HG02870 (cell line): ENCODE results near the gene STAP2.
A peak's percentile ranks its signal among the peaks of the same experiment; 100 is the strongest.
"Not testable (repeated sequence)": the region's sequence is repeated elsewhere in the genome, so short reads cannot be mapped to it uniquely, and the experiment has no call there.

Experiments
- ATAC-seq: cut with Tn5 transposase; IDR thresholded peaks from one replicate; pipeline ENCODE4 v1.9.1; 2021; ENCODE audit warnings: mild to moderate bottlenecking, moderate library complexity; ENCODE audit not compliant: unreplicated experiment

STAP2 gene

GRCh38 chr19:4359627-4360000 lies 21.0 kb upstream of the STAP2 start:
- ATAC-seq, result no peak

GRCh38 chr19:4358709-4359626 lies 20.3 kb upstream of the STAP2 start:
- ATAC-seq, result no peak

- ATAC-seq, result no peak
Measured at GRCh38 chr19:4357921-4358326, 19.3 kb upstream of the STAP2 start.

GRCh38 chr19:4357095-4357797 lies 18.6 kb upstream of the STAP2 start:
- no peak for ATAC-seq

- ATAC-seq, result no peak
Measured at GRCh38 chr19:4354897-4355296, 16.3 kb upstream of the STAP2 start.

GRCh38 chr19:4354282-4354681 lies 15.7 kb upstream of the STAP2 start:
- no peak for ATAC-seq

GRCh38 chr19:4352701-4353121 lies 14.1 kb upstream of the STAP2 start:
- no peak for ATAC-seq

GRCh38 chr19:4350726-4351125 lies 12.1 kb upstream of the STAP2 start:
- no peak for ATAC-seq

GRCh38 chr19:4350111-4350510 lies 11.5 kb upstream of the STAP2 start:
- ATAC-seq, result no peak

- not testable (repeated sequence) for ATAC-seq
Measured at GRCh38 chr19:4349225-4349624, 10.6 kb upstream of the STAP2 start.

- ATAC-seq, result no peak
Measured at GRCh38 chr19:4347521-4347920, 8.9 kb upstream of the STAP2 start.

GRCh38 chr19:4346020-4346383 lies 7.4 kb upstream of the STAP2 start:
- no peak for ATAC-seq

- ATAC-seq, result no peak
Measured at GRCh38 chr19:4345342-4346019, 6.9 kb upstream of the STAP2 start.

- ATAC-seq, result peak; percentile 46
Measured at GRCh38 chr19:4343370-4344307, 5.0 kb upstream of the STAP2 start, which contains the start of gene MPND. Gene MPND, plus strand, starts transcription at chr19:4343562. Its CDS starts 32 bp downstream, at chr19:4343594.

GRCh38 chr19:4342615-4343369 lies 4.2 kb upstream of the STAP2 start:
- peak; percentile 87 for ATAC-seq

GRCh38 chr19:4342314-4342614 lies 3.6 kb upstream of the STAP2 start:
- ATAC-seq, result no peak

GRCh38 chr19:4337906-4338440 lies 654 bp downstream of the STAP2 start:
- ATAC-seq, result no peak

- no peak for ATAC-seq
Measured at GRCh38 chr19:4334929-4335570, 3.6 kb downstream of the STAP2 start.

GRCh38 chr19:4329858-4330257 lies 8.8 kb downstream of the STAP2 start:
- no peak for ATAC-seq
